Activated B cell treated with CpG ODN at 0.5 μM for 24 hours (primary cell): ENCODE measurements around the gene HSP90AB1. TPM values are rescaled to one million over a fixed set of nuclear protein-coding genes. Genes with fewer than 3 reads are reported as not detected.

Source experiments
- ATAC-seq: fragments of 200-7000 bp; cut with Tn5 transposase; one replicate; pipeline ENCODE4 v1.10.0; 2021; ENCODE audit warnings: low read depth, mild to moderate bottlenecking, moderate library complexity
- CTCF ChIA-PET: fragments of 350-600 bp; sonication (Branson Sonifier 250); formaldehyde crosslinking; loops from one replicate; lab custom pipeline; 2021; ENCODE audit warnings: antibody characterized with exemption; lab: Charles Lee
- POLR2A ChIA-PET: fragments of 350-600 bp; sonication (Branson Sonifier 250); formaldehyde crosslinking; loops from one replicate; lab custom pipeline; 2021; ENCODE audit warnings: antibody characterized with exemption; lab: Charles Lee
- DNase-seq: peaks from one replicate; pipeline ENCODE4 v3.0.0; 2022
- H3K27ac Mint-ChIP-seq: one replicate; pipeline ENCODE4 v1.8.0; 2020; ENCODE audit warnings: mixed read lengths
- H3K27me3 Mint-ChIP-seq: one replicate; pipeline ENCODE4 v1.8.0; 2021; ENCODE audit warnings: mixed read lengths
- H3K36me3 Mint-ChIP-seq: one replicate; pipeline ENCODE4 v1.8.0; 2021; ENCODE audit warnings: low read depth, mixed read lengths
- H3K4me1 Mint-ChIP-seq: one replicate; pipeline ENCODE4 v1.8.0; 2021; ENCODE audit warnings: mixed read lengths
- H3K4me3 Mint-ChIP-seq: one replicate; pipeline ENCODE4 v1.8.0; 2020; ENCODE audit warnings: mild to moderate bottlenecking, mixed read lengths
- H3K9me3 Mint-ChIP-seq: one replicate; pipeline ENCODE4 v1.8.0; 2020; ENCODE audit warnings: mixed read lengths
- CTCF ChIP-seq: fragments of 200-600 bp; IDR thresholded peaks from one replicate; pipeline ENCODE4 v1.8.0; 2022; ENCODE audit warnings: antibody characterized with exemption, mild to moderate bottlenecking
- intact Hi-C: fragments of 100-400 bp; cut with micrococcal nuclease; formaldehyde crosslinking; loops from one replicate; pipeline ENCODE4 v1.15.1; 2024
- total RNA-seq: library from RNA; stranded (reverse); gene quantifications from 2 replicates; pipeline ENCODE4 v1.2.3, GENCODE V29; 2022

HSP90AB1 gene
- total RNA-seq, 1 donor from 2014 or later: 1,222 TPM

DNA sequence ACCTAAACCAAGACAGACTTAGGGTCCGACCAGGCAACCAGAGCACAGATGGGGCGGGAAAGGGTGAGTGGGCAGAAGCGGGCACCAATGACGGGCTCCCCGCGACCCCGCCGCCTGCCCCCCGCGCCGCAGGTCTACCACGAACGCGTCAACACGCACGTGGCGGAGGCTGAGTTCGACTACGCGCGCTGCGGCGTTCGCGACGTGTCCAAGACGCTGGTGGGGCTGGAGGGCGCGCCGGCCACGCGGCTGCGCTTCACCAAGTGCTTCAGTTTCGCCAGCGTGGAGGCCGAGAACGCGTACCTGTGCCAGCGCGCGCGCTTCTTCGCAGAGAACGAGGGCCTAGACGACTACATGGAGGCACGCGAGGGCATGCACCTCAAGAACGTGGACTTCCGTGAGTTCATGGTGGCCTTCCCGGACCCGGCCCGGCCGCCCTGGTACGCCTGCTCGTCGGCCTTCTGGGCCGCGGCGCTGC lies 28.4 kb downstream of the HSP90AB1 start:
- H3K27me3 Mint-ChIP-seq: peaks cover 59% of the 10 kb centered on the region
- DNase-seq: no peak
- intact Hi-C loops: no loop called here
- no peak for TF ChIP-seq CTCF
- no peaks in the 10 kb centered on the region for H3K9me3 Mint-ChIP-seq
- POLR2A ChIA-PET: interaction anchor here (0.5 to 0.7 kb wide), 2 partner anchors 18 to 165 kb away, joined by 3 to 5 read pairs; no protein-coding TSS in a partner anchor
- peaks cover 3% of the 10 kb centered on the region for H3K4me1 Mint-ChIP-seq
- ATAC-seq: no peak
- H3K4me3 Mint-ChIP-seq: peak overlapping the region; percentile 41
- CTCF ChIA-PET: interaction anchor here (1.4 to 1.5 kb wide), 2 partner anchors 8 to 30 kb away, joined by 4 to 5 read pairs; no protein-coding TSS in a partner anchor
- H3K36me3 Mint-ChIP-seq: no peaks in the 10 kb centered on the region
- no peak overlapping the region for H3K27ac Mint-ChIP-seq

- peak overlapping the region; percentile 41 for H3K4me3 Mint-ChIP-seq
- no peaks in the 10 kb centered on the region for H3K9me3 Mint-ChIP-seq
- CTCF ChIA-PET: interaction anchor here (1.4 to 1.5 kb wide), 2 partner anchors 9 to 30 kb away, joined by 4 to 5 read pairs; no protein-coding TSS in a partner anchor
- TF ChIP-seq CTCF: no peak
- peaks cover 3% of the 10 kb centered on the region for H3K4me1 Mint-ChIP-seq
- POLR2A ChIA-PET: interaction anchor here (0.5 to 0.7 kb wide), 2 partner anchors 17 to 165 kb away, joined by 3 to 5 read pairs; no protein-coding TSS in a partner anchor
- ATAC-seq (peak; percentile 76), DNase-seq (no peak)
- H3K27ac Mint-ChIP-seq: no peak overlapping the region
- H3K36me3 Mint-ChIP-seq: no peaks in the 10 kb centered on the region
- intact Hi-C loops: no loop called here
- H3K27me3 Mint-ChIP-seq: peaks cover 61% of the 10 kb centered on the region
Measured at GRCh38 chr6:44275749-44276648, 29.1 kb downstream of the HSP90AB1 start.

DNA sequence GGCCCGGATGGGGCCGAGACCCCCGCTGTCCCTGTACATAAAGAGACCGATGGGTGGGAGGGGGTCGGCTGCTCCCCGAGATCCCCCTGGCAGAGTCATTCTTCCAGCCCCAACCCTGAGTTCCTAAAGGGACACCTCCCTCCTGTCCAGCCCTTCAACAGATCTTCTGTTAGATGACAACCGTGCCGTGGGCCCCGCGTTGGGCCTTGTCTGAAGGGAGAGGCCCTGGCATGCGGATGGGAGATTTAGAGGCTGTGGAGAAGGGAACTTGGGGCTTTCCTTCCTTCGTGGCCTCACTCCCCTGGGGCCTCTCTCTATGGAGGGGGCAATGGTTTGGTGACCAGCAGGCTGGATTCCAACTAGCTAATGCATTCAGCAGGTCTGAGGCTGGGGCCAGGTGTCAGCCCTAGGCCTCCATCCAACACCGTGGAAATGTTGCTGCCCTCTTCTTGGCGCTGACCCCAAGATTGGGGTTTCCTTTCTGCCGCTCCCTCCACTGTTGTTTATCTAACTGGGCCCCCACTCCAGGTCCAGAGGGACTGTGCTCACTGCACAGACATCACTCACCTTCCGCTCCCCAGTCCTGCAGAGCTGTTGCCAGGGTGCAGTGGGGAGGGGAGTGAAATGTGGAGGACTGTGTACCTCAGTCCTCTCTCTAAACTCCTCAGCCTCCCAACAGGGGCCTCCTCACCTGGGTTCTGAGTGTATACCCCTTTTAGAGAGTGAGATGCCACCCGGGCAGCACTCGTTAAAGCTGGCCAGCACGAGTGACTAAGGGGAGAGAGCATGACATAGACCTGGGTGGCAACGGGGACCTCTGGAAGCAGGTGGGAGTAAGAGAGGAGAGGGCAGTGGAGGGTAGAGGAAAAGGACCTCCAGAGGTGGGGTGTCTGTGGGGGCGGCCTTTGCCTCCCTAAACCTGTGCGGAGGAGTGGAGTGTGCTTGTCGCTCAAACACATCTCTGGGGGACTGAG lies 30.1 kb downstream of the HSP90AB1 start:
- Mint-ChIP-seq H3K36me3 (no peaks in the 10 kb centered on the region), H3K27ac (no peak overlapping the region), H3K4me1 (no peaks in the 10 kb centered on the region), H3K4me3 (peak overlapping the region; percentile 50), H3K27me3 (peaks cover 56% of the 10 kb centered on the region), H3K9me3 (no peaks in the 10 kb centered on the region)
- POLR2A ChIA-PET: interaction anchor here (0.6 kb wide), 1 partner anchor 60 kb away, joined by 3 read pairs; no protein-coding TSS in a partner anchor
- intact Hi-C loops: no loop called here
- no peak for TF ChIP-seq CTCF
- DNase-seq (no peak), ATAC-seq (no peak)
- CTCF ChIA-PET: interaction anchor here (1.4 kb wide), 1 partner anchor 10 kb away, joined by 5 read pairs; no protein-coding TSS in a partner anchor

GRCh38 chr6:44277763-44278162 lies 30.9 kb downstream of the HSP90AB1 start:
- ChIA-PET CTCF (no interaction called here), POLR2A (no interaction called here)
- Mint-ChIP-seq H3K4me1 (no peaks in the 10 kb centered on the region), H3K27me3 (peaks cover 55% of the 10 kb centered on the region), H3K9me3 (no peaks in the 10 kb centered on the region), H3K4me3 (no peak overlapping the region), H3K36me3 (no peaks in the 10 kb centered on the region), H3K27ac (no peak overlapping the region)
- no peak for DNase-seq
- no peak for ATAC-seq
- intact Hi-C loops: no loop called here
- TF ChIP-seq CTCF: no peak
